HK-2 (cell line): ENCODE measurements around the gene DSE.

Source experiments
- DNase-seq: peaks from one replicate; pipeline ENCODE4 v3.0.0-alpha.2; 2018; ENCODE audit not compliant: unreplicated experiment

The DSE gene

DNA sequence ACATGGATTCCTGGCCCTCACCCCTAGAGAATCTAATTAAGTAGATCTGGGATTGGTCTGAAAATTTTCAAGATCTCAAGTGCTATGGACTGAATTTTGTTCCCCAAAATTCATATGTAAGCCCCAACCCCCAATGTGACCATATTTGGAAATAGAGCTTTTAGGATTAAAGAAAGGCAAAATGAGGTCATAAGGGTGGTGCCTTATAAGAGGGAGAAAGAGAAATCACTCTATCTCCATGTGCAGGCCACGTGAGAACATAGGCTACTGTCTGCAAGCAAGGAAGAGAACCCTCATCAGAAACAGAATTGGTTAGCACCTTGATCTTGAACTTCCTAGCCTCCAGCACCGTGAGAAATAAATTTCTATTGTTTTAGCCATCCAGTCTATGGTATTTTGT lies 8.5 kb upstream of the DSE start:
- no peak for DNase-seq

GRCh38 chr6:116363759-116364158 lies 7.0 kb upstream of the DSE start:
- DNase-seq, result no peak

DNA sequence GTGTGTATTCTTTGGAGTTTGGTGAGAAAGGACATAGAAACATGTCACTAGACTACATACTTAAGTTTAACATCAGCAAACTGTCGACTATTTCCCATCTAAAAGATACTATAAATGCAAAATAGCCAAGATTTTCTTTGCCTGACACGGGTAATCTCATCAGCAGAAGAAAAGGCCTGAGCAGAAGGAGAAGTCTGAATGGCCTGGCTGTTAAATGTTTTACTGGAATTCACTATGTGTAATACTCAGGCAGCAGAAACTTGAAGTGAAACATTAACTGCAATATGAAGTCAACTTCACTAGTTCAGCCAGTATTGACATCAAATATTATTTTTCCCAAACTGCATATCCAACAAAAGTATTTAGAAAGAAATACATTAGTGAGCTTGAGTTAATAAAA lies 6.4 kb upstream of the DSE start:
- no peak for DNase-seq

GRCh38 chr6:116365743-116366142 lies 5.0 kb upstream of the DSE start:
- DNase-seq, result no peak

DNA sequence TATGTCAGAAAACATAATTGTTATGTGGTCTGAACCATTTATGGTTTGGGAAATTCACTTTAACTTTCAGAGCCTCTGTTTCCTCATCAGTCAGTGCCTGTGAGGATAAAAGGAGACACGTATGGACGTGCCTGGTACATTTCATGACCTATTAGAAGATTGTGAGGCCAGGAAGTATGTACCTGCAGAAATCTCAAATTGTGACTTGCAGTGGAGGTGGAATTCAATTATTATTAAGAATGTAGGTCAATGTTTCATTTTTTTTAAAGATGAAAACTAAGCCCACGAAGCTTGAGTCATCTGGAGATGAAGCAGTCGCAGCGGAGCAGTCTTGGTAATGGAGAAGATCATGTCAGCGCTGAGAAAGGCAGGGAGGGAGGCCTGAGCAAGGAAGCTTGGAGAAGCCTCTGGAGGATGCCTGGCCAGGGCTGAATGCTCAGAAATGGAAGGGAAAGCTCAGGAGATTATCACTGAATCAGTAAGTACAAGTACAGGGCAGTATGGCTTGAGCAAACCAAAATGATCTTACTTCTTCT lies 3.9 kb upstream of the DSE start:
- no peak for DNase-seq

GRCh38 chr6:116369540-116369939 lies 1.2 kb upstream of the DSE start:
- DNase-seq, result no peak

GRCh38 chr6:116369964-116370759 lies 585 bp upstream of the DSE start:
- no peak for DNase-seq

DNA sequence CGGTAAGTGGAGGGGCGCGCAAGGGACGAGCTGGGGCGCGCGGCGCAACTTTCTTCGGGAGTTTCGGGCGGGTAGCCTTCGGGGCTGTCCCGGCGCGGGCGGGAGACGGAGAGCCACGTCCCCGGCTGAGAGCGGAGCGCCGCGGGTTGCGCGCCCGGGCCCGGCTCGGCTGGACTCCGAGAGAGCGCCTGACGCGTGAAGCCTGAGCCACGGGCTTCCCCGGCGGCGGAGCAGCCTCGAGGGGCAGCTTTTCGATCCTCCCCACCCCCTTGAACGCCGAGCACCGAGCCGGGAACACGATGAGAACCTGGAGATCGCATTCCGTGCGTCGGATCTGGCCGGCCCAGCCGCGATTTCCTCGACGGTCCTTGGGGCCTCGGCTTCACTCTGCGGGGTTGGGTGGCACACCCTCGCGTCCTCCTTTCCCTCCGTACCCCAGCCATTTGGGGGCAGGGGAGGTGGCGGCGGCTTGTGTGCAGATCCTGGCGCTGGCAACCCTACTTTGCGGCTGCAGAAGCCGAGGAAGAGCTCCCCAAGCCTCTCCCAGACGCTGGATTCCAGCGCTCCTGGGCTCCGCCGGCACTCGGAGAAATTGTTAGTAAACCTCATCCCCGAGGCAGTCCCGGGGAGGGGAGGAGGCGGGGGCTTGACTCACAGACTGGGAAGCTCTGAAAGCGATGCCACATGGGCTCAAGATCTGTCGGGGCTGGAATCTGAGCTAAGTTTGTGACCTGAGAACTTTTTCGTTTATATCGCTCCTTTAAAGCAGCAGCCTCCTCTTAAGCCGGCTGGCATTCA lies 572 bp downstream of the DSE start:
- DNase-seq, result peak; percentile 87

GRCh38 chr6:116371918-116372209 lies 1.1 kb downstream of the DSE start:
- DNase-seq, result no peak

DNA sequence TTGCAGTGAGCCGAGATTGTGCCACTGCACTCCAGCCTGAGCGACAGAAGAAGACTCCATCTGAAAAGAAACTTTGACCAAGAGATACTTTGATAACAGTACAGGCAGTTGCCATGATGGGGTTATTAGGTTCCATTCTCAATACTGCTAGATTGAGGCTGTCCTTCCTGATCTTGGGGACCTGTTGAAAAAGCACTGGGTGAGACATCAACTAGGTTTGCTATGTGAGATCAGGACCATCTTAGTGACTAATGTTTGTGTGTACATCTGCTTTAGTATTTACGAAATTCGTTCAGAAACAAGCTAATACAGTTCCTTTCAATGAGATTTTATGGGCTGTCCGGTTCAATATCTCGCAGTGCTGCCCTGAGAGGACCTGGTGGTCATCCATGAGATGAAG lies 2.6 kb downstream of the DSE start:
- DNase-seq, result no peak

DNA sequence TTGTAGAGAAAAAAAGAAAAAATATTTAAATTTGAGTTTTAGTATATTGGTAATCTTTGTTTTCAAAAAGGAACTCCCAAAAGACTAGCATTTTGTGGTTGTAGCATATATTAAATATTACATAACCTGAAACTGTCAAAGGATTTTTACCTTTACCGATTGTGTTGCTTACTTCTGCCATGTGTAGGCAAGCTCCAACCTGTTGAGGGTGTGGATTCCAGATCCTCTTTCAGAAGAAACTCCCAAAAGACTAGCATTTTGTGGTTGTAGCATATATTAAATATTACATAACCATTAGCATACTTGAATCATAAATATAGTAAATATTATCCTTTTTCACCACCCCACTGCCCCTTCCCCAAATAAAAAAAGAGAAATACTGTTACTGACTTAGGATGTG lies 3.2 kb downstream of the DSE start:
- no peak for DNase-seq

DNA sequence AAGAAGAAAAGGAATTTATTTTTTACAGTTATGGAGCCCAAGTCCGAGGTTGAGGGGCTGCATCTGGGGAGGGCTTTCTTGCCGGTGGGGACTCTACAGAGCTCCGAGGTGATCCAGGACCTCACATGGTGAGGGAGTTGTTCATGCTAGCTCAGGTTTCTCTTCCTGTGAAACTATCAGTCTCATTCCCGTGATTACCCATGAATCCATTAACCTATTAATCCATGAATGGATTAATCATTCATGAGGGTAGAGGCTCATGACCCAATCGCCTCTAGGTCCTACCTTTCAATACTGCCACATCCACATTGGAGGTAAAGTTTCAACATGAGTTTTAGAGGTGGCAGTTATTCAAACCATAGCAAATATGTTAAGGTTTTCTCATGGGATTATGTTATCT lies 3.8 kb downstream of the DSE start:
- no peak for DNase-seq

DNA sequence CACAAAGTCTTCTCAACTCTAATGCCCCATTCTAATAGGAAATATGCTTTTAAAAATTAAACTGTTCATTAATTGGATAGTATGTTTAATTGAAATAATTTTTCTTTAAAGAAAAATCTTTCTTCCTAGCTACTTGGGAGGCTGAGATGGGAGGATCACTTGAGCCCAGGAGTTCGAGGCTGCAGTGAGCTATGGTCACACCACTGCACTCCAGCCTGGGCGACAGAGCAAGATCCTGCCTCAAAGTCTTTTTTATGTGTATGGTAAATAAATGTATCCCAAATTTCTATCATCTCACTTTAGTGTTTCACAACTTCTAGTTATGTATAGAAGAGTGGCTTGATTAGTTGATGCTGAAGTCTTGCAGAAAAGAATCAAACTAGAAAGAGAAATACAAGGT lies 4.5 kb downstream of the DSE start:
- DNase-seq, result no peak

- no peak for DNase-seq
These were observed 5.4 kb downstream of the DSE start for GRCh38 chr6:116376149-116376548.

GRCh38 chr6:116379764-116380163 lies 9.0 kb downstream of the DSE start:
- DNase-seq, result no peak

GRCh38 chr6:116380346-116380745 lies 9.6 kb downstream of the DSE start:
- no peak for DNase-seq

GRCh38 chr6:116381000-116381399 lies 10.3 kb downstream of the DSE start:
- DNase-seq, result no peak

DNA sequence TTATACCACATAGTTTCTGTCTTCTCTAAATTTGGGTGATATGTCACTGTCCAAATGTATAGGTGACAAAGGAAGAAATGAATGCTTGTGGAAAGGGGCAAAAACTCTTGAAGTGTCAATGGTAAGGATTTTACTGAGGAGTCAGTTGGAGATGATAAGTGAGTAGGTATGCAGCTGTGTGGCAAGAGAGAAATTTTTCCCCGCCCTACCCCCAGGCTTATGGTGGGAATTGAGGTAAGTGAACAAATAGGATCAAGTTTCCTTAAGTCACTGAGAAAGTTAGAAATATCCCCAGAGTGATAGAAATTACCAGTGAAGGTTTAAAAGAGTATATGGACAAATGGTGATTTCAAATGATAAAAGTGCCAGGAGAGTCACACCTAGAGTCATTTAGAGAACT lies 11.8 kb downstream of the DSE start:
- DNase-seq, result no peak

GRCh38 chr6:116384727-116385458 lies 14.1 kb downstream of the DSE start:
- no peak for DNase-seq

GRCh38 chr6:116385459-116385802 lies 14.7 kb downstream of the DSE start:
- no peak for DNase-seq

- DNase-seq, result no peak
These were observed 15.2 kb downstream of the DSE start for GRCh38 chr6:116385921-116386320.

DNA sequence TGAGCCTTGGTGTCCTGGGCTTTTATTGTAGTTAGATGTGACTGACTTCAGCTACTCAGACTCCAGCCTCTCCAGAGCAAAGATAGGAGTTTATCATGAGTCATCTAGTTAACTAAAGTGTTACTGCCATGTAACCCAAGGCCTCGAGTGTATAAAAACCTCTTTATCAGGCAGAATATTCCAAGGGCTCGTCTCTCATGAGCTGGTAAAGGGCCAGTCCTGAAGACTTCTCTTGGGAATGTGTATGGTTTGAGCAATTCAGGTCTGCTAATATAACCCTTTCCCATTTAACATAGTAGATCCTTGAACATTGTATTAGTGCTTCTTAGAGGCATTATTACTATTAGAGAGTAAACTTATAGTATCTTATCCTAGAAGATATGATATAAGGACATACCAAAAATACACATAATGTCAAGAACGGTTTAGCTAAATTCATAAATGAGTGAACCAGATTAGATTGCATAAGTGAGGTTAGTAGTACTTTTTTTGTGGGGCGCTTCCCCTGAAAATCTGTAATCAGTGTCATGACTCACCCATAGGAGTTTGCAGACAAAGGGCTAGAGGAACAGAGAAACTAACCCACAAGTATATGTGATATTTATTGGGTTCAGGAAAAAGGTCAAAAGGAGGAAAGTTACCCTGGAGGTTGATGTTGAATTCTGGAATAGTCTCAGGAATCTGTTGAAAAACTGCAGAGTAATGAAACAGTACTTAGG lies 16.0 kb downstream of the DSE start:
- peak; percentile 29 for DNase-seq
